HepG2 (cell line): ENCODE results near the gene HRH2. TPM values are rescaled to one million over a fixed set of nuclear protein-coding genes. Genes with fewer than 3 reads are reported as not detected.

Experiments
- ATAC-seq: fragments of 200-7000 bp; cut with Tn5 transposase; 3 replicates; pipeline ENCODE4 v1.9.1; 2020; ENCODE audit warnings: mild to moderate bottlenecking, moderate library complexity
- BruUV-seq: library from RNA; stranded (reverse); fragments of 400-500 nt; replicated peaks from 2 replicates; lab custom pipeline; 2021; lab: Mats Ljungman, UMichigan
- CTCF ChIA-PET: fragments of 300-600 bp; formaldehyde crosslinking; extraction: SDS; loops from one replicate; lab custom pipeline; 2021; ENCODE audit warnings: low total read pairs, inconsistent platforms, low intra/inter-chr PET ratio; lab: Yijun Ruan, JAX
- POLR2A ChIA-PET: fragments of 350-600 bp; sonication (Branson Sonifier 250); formaldehyde crosslinking; loops from one replicate; lab custom pipeline; 2020; ENCODE audit warnings: antibody characterized with exemption, inconsistent platforms; lab: Yijun Ruan, JAX
- DNase-seq: peaks from one replicate; pipeline ENCODE4 v3.0.0-alpha.2; 2015; ENCODE audit warnings: low spot score
- FAIRE-seq: peaks from 3 replicates; lab custom pipeline; 2011; peaks lifted over from hg19 to GRCh38; lab: Jason Lieb, UNC
- H2AFZ ChIP-seq: one replicate; pipeline ENCODE4 v1.6.1; 2011; ENCODE audit warnings: low read length, inconsistent platforms
- H3K27ac ChIP-seq: fragments of 300-600 bp; 3 replicates; pipeline ENCODE4 v1.8.0; 2011; ENCODE audit warnings: mixed run types, mild to moderate bottlenecking, mixed read lengths, low read length, inconsistent platforms; ENCODE audit not compliant: insufficient read depth; ENCODE audit errors: extremely low read length
- H3K27me3 ChIP-seq, 2 experiments: fragments of 200-600 bp in 1 of 2; 2 replicates in 1 of 2; 3 replicates in 1 of 2; pipeline versions ENCODE4 v1.6.0 to v1.8.0; 2011; ENCODE audit warnings: low read length in 2 of 2, mild to moderate bottlenecking in 2 of 2, moderate library complexity in 2 of 2, inconsistent platforms in 1 of 2; ENCODE audit not compliant: insufficient read depth in 2 of 2, control insufficient read depth in 1 of 2
- H3K36me3 ChIP-seq, 2 experiments: fragments of 200-600 bp in 1 of 2; replicated peaks in 1 of 2; 2 replicates in 1 of 2; 3 replicates in 1 of 2; pipeline versions ENCODE4 v1.5.1 to v1.8.0; 2011; ENCODE audit warnings: low read length in 2 of 2, inconsistent platforms in 1 of 2; ENCODE audit not compliant: insufficient read depth in 2 of 2, control insufficient read depth in 1 of 2
- H3K4me1 ChIP-seq: 2 replicates; pipeline ENCODE4 v1.5.1; 2012; ENCODE audit warnings: low read length, inconsistent platforms; ENCODE audit not compliant: insufficient read depth
- H3K4me2 ChIP-seq: 2 replicates; pipeline ENCODE4 v1.6.0; 2011; ENCODE audit warnings: low read depth, low read length, inconsistent platforms
- H3K4me3 ChIP-seq, 3 experiments: fragments of 200-600 bp in 1 of 3; sonication (generic), shearing (Covaris generic) in 1 of 3; replicated peaks in 1 of 3; 2 replicates each; pipeline ENCODE4 v1.5.1; 2011 to 2016; ENCODE audit warnings: low read length in 3 of 3, inconsistent platforms in 2 of 3, low read depth in 2 of 3, mild to moderate bottlenecking in 2 of 3, control low read depth in 1 of 3, mixed read lengths in 1 of 3; ENCODE audit not compliant: insufficient read depth in 1 of 3
- H3K79me2 ChIP-seq: one replicate; pipeline ENCODE4 v1.6.1; 2011; ENCODE audit warnings: low read length, inconsistent platforms; ENCODE audit not compliant: insufficient read depth
- H3K9ac ChIP-seq: 2 replicates; pipeline ENCODE4 v1.6.0; 2011; ENCODE audit warnings: mild to moderate bottlenecking, low read depth, low read length, inconsistent platforms; ENCODE audit not compliant: insufficient read depth
- H3K9me3 ChIP-seq: 2 replicates; pipeline ENCODE4 v1.5.1; 2012; ENCODE audit warnings: mild to moderate bottlenecking, low read length
- H4K20me1 ChIP-seq: 2 replicates; pipeline ENCODE4 v1.6.0; 2011; ENCODE audit warnings: inconsistent platforms, mild to moderate bottlenecking, low read length, moderate library complexity; ENCODE audit not compliant: insufficient read depth
- BRD4 ChIP-seq: sonication (generic); formaldehyde crosslinking; IDR thresholded peaks from 2 replicates; pipeline ENCODE4 v1.4.0; 2020; ENCODE audit warnings: missing genetic modification reagents
- HOXA5 ChIP-seq: sonication (generic); formaldehyde crosslinking; IDR thresholded peaks from 2 replicates; pipeline ENCODE4 v1.4.0; 2020; ENCODE audit warnings: missing genetic modification reagents
- ZNF577 ChIP-seq: sonication (generic); formaldehyde crosslinking; IDR thresholded peaks from 2 replicates; pipeline ENCODE4 v1.4.0; 2020; ENCODE audit warnings: mild to moderate bottlenecking, low read depth, missing genetic modification reagents, borderline replicate concordance
- WGBS: methylation state at CpG from one replicate; pipeline ENCODE4 v1.1.6; 2017; ENCODE audit warnings: low lambda C conversion rate; 5-methylcytosine and 5-hydroxymethylcytosine counted together
- in situ Hi-C: cut with HindIII; loops from 2 replicates; pipeline ENCODE4 v1.10.0; 2017; ENCODE audit warnings: low pct_unique_long_range_greater_than_20kb; ENCODE audit not compliant: extremely low pct_ligation_motif_present
- intact Hi-C: fragments of 100-400 bp; cut with micrococcal nuclease; formaldehyde crosslinking; loops from one replicate; pipeline ENCODE4 v1.10.0; 2022; ENCODE audit not compliant: unreplicated experiment
- polyA plus RNA-seq, 8 experiments: library from polyadenylated mRNA; depleted of rRNA in 3 of 8; stranded (reverse) in 7 of 8; unstranded in 1 of 8; fragments of >200 nt; fragmentation: Illumina TruSeq in 4 of 8; extraction: Trizol in 4 of 8; gene quantifications; 2 replicates each; pipeline versions ENCODE4 v1.2.1 to v1.2.3, GENCODE V29; 2011 to 2016; ENCODE audit warnings: low read depth in 4 of 8, missing spikeins in 1 of 8, mixed read lengths in 1 of 8; ENCODE audit not compliant: insufficient read depth in 1 of 8
- total RNA-seq, 5 experiments: library from RNA; depleted of rRNA; stranded (reverse); fragments of >200 nt; fragmentation: Illumina TruSeq; extraction: Trizol; gene quantifications; 2 replicates each; pipeline ENCODE4 v1.2.3, GENCODE V29; 2016; ENCODE audit warnings: low read depth in 1 of 5
- TF ChIP-seq, protein P1 (sequence below): sonication (generic); formaldehyde crosslinking; IDR thresholded peaks from 2 replicates; pipeline ENCODE4 v1.4.0; 2020; ENCODE audit warnings: missing genetic modification reagents
- TF ChIP-seq, protein P2 (sequence below): sonication (generic); formaldehyde crosslinking; IDR thresholded peaks from 2 replicates; pipeline ENCODE4 v1.4.0; 2020; ENCODE audit warnings: mild to moderate bottlenecking, low read depth, missing genetic modification reagents

The HRH2 gene
- total and polyA plus RNA-seq, 2 of the 13 experiments (the other 11 are each of a cell fraction or from before 2014, with no cell fraction given): not detected

DNA sequence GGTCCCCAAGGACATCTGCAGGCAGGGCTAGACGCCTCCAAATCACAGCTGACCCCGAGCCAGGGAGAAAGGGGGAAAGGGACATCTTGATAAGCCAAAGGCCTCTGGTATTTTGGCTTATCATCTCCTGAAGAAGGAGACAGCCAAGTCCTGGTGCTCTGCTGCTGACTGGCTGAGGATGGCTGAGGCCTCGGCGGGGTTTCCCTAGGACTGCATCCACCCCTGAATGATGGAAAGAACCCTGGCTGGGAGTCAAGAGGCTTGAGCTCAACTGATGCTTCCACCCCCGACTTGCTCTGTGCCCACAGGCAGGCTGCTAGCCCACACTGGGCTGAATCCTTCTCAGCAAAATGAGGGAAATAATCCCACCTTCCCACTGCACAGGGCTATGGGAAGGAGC, 30.9 kb upstream of the HRH2 start (continued):
- TF ChIP-seq, protein P1, sequence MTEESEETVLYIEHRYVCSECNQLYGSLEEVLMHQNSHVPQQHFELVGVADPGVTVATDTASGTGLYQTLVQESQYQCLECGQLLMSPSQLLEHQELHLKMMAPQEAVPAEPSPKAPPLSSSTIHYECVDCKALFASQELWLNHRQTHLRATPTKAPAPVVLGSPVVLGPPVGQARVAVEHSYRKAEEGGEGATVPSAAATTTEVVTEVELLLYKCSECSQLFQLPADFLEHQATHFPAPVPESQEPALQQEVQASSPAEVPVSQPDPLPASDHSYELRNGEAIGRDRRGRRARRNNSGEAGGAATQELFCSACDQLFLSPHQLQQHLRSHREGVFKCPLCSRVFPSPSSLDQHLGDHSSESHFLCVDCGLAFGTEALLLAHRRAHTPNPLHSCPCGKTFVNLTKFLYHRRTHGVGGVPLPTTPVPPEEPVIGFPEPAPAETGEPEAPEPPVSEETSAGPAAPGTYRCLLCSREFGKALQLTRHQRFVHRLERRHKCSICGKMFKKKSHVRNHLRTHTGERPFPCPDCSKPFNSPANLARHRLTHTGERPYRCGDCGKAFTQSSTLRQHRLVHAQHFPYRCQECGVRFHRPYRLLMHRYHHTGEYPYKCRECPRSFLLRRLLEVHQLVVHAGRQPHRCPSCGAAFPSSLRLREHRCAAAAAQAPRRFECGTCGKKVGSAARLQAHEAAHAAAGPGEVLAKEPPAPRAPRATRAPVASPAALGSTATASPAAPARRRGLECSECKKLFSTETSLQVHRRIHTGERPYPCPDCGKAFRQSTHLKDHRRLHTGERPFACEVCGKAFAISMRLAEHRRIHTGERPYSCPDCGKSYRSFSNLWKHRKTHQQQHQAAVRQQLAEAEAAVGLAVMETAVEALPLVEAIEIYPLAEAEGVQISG (CRISPR knock-in tag): no peak

DNA sequence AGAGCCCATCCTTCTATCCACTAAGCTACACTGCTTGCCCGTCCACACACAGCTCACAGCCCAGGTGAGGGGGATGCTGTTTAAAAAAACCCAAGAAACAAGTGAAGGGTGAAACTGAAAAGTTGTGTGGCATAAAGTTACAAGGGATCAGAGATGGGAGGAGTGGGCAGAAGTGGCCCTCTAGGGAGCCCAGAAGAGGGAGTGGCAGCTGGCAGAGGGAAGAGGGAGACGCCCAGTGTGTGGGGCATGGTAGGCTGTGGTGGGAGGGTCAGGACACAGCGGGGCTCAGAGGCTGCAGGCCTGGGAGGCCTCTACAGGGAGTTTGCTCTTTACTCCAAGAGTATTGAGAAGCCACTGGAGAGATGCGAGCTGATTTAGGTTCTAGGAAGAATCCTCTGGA, 30.1 kb upstream of the HRH2 start:
- H2AFZ ChIP-seq: no peak overlapping the region
- H3K27me3 ChIP-seq: peaks cover 0 to 3% of the 10 kb centered on the region in 2 experiments; a peak in 2 of 5 replicates
- FAIRE-seq (no peak), DNase-seq (no peak), ATAC-seq (no peak)
- H3K4me1 ChIP-seq: no peaks in the 10 kb centered on the region
- in situ Hi-C loops (no loop called here), intact Hi-C loops (no loop called here)
- H3K4me2 ChIP-seq: no peak overlapping the region
- no TSS peak for BruUV-seq
- H4K20me1 ChIP-seq: no peaks in the 10 kb centered on the region
- no peaks in the 10 kb centered on the region for H3K79me2 ChIP-seq
- no peak overlapping the region for H3K4me3 ChIP-seq
- H3K27ac ChIP-seq: no peak overlapping the region
- no peaks in the 10 kb centered on the region for H3K9me3 ChIP-seq
- WGBS: 31% methylated on average over 3 of the region's 4 CpGs
- H3K36me3 ChIP-seq: no peaks in the 10 kb centered on the region
- TF ChIP-seq, protein P2, sequence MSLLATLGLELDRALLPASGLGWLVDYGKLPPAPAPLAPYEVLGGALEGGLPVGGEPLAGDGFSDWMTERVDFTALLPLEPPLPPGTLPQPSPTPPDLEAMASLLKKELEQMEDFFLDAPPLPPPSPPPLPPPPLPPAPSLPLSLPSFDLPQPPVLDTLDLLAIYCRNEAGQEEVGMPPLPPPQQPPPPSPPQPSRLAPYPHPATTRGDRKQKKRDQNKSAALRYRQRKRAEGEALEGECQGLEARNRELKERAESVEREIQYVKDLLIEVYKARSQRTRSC (CRISPR knock-in tag): no peak
- TF ChIP-seq HOXA5 (CRISPR knock-in tag): no peak
- no peak for TF ChIP-seq BRD4 (CRISPR knock-in tag)
- no peak for TF ChIP-seq ZNF577
- H3K9ac ChIP-seq: no peak overlapping the region
- CTCF ChIA-PET: no interaction called here
- POLR2A ChIA-PET: no interaction called here
